NCI-H1436 (cell line): Measurements from ENCODE around the gene SUGT1.

Source experiments
- DNase-seq: peaks from one replicate; lab custom pipeline; 2025; lab: John Stamatoyannopoulos, UW

The SUGT1 gene

DNA sequence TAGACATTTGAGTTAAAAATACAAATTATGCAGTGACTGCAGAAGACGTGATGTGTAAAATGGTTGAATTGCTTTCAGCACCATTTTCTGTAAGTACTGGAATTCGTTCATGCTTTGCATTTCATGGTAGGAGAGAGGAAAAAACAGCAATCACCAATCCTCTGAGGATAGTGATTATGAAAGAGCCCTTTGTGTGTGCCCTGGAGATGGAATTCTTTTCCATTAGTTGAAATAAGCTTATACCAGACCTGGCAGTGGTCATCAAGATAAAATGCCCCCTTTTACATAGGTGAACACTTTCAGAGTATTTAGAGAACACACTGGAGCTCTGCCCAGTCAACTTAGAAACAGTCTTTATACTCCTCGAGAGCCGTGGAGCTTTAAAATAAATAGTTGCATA lies 85.3 kb downstream of the SUGT1 start:
- DNase-seq = no peak

DNA sequence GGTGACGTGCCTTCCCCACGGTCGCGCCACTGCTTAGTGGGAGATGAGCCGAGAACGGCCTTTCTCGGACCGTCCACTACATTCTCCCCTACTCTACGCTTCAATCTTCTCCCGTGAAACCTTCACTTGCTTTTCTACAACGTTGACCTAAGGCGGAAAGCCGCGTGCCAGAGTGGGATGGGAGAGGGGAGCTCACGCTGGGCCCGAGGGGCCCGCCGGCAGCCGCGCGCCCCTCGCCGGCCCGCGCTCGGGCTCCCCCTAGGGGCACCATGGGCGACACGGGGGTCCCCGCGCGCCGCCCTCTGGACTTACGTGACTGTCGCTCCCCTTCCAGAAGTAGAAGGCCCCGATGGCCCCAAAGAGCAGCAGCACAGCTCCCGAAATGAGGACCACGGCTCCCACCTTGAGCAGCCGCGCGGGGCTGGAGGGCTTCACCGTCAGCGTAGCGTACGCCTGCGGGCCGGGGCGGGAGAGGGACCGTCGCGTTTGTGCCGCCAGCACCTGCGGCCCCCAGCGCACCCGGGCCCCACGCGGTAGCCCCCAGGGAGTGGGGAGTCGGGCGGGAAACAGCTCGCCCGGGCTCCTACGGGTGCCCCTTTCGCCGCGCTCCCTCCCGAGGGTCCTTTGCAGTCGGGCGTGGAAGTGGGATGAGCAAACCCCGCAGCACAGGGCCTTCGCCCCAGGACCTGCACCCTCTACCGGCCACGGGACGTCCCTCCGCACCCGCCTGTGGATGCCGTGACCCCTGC lies 86.3 kb downstream of the SUGT1 start:
- DNase-seq = no peak

DNA sequence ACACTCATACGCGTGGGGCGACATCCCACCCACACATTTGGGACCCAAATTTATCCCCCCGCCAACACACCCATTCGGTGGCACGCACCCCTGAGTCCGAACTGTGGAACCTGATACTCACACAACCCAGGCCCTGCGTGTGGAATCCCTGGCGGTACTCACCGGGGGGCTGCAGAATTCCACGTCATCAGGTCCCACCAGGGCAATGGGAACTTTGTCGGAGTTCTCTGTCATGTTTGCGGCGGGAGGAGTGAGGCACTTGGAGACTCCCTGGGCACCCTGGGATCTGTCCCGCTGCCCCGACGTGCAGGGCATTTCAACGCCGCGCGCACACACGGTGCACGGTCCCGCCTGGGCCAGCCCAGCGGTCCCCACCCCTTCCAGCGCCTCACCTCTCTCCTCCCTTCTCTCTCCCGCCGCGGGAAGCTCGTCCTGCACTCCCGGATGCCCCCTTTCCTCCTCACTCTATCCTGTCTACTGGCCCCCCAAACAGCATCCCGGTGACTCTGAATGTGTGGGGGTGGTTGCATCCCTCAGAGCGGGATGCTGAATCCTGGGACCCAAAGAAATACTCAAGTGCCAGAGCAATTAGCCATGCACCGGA lies 86.9 kb downstream of the SUGT1 start, which contains the start of gene CNMD:
CNMD (minus strand) TSS at position 353 of the 604 bp plus-strand sequence; CDS start at position 234, 119 bp downstream.
- no peak for DNase-seq

DNA sequence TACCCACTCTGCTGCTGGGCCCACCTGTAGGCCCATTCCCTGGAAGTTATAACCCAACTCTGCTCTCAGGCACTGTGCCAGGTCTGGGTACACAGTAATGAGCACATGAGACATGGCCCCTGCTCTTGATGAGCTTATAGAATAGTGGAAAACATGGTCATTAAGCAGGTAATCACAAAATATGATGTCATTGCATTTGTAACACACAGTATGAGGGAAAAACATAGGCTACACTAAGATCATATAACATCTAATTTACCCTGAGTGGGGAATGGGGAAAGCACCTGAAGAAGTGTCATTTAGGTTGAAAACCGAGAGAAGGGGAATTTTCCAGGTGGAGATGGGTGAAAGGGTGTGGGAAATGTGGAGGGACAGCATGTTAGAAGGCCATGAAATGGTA lies 90.9 kb downstream of the SUGT1 start:
- no peak for DNase-seq

DNA sequence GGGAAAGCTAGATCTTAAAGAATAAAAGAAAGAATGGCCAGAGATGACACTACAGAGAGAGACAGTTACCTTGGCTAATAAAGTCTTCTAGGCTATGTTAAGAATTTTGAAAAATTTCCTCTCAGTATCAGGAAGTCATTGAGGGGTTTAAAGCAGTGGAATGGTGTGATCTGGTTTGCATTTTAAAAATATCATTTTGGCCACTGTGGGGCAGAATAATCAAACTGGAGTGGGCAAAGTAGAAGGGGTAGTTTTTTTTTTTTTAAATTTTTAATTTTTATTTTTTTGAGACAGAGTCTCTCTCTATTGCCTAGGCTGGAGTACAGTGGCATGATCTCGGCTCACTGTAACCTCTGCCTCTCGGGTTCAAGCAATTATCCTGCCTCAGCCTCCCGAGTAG lies 91.4 kb downstream of the SUGT1 start:
- no peak for DNase-seq

DNA sequence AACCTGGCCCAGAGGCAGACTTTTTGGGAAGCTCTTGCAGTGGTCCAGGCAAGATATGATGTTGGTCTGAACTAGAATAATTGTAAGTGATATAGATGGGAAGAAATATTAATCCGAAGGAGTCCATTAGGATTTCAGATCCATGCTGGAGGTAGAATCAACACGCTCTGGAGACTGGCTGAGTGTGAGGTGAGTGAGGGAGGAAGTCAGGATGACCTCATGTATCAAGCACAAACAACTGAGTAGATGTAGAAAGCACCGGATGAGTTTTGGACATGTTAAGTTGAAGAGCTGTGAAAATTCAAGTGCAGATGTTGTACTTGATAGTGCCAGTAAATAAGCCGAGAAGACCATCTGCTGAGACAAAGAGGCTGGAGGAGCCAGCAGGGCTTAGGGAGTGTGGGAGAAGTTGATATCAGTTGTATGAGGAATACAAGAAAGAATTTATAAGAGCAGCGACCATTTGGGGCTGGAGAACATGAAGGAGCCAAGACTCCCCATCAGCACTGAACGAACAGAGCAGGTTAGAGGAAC lies 92.3 kb downstream of the SUGT1 start:
- DNase-seq = no peak

DNA sequence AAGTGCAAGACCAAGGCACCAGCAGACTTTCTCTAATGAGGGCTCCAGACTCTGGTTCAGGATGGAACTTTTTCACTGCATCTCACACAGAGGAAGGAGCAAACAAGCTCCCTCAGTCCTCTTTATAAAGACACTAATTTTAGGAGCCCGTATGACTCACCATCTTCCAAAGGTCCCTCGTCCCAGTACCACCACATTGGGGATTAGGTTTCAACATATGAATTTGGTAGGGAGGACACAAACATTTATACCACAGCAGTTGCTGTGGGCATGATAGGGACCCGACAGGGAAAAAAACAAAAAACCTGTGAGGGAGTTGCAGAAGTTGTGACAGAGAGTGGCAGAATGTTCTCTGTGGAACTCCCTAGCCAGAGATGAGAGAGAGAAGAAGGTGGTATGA lies 93.5 kb downstream of the SUGT1 start:
- DNase-seq = no peak

DNA sequence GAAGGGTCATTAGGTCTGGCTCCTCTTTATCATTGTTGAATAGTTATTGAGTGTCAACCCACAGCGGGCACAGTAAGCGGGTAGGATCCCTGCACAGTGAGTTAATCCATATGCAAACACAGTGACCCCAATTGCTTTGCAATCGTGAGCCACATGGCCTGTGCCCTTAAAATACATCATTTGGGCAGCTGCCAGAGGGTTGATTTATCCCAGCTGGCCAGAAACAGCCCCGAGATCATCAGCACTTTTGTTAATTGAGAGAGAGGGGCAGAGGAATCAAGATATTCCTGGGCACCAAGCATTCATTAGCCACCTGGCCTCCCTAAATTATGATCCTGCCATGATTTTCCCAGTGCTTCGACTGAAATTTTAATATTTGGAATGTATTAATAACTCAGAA lies 96.8 kb downstream of the SUGT1 start:
- DNase-seq = no peak
